HG03571 (cell line): ENCODE data around the gene SH3TC1.

Source experiments
- ATAC-seq: cut with Tn5 transposase; IDR thresholded peaks from one replicate; pipeline ENCODE4 v1.9.1; 2021; ENCODE audit not compliant: unreplicated experiment

The SH3TC1 gene

GRCh38 chr4:8260656-8261111 is 61.6 kb downstream of the SH3TC1 start:
- ATAC-seq, result no peak

DNA sequence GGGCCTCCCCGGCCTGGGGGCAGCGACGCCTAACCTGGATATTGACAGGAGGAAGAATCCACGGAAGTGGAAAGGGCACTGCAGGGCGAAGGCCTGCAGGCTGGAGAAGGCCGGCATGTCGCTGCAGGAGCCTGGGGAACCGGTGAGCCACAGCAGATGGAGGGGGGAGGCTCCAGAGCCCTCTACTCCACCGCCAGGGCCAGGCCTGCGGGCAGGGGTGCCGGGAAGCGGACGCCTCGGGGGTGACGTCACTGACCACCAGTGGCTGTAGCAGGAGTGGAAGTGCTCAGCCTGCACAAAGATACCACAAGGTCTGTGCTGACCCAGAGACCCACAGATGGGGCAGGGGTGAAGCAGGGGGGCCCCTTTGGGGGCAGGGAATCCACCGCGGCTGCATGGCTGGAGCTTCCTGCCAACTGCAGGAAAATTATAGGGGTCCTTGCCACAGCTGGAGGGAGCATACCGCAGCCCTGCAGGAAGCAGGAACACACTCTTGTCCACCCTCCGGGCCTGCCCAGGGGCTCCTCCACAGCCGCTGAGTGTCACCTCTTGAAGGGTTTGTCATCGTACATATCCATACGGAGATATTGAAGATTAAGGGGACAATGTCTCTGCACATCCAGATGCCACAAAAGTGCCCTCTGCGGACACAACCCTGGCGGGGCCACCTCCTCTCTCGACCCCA is 62.9 kb downstream of the SH3TC1 start:
- ATAC-seq, result no peak

GRCh38 chr4:8262637-8263322 is 63.7 kb downstream of the SH3TC1 start:
- no peak for ATAC-seq

DNA sequence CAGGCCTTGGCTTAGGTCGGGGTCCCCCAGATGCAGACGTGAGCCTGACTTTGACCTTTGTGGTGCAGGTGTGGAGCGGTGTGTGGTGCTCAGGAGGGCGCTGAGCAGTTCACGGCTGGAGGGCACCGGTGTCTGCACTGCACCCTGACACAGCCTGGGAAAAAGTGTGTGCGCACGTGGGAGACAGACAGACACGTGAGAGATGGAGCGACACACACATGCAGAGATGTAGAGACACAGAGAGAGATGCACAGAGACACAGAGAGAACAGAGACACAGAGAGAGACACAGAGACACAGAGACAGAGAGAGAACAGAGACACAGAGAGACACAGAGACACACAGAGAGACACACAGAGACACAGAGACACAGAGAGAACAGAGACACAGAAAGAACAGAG is 64.3 kb downstream of the SH3TC1 start:
- ATAC-seq, result no peak

DNA sequence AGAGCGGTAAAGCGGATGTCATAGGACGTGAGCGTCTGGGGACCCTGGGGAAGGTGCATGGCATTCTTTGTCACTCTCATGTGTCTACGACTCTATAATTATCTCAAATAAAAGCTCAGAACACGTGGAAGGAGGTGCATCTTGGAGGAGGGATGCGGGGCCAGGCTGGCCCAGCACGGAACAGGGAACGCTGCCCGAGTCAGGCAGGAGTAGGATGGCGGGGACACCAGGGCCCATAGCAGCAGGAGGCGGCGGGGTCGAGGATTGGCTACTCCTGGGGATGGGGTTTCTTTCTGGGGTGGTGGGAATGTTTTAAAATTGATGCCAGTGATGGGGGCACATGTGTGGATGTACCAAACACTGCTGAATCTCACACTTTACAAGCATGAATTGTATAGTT is 65.0 kb downstream of the SH3TC1 start:
- ATAC-seq, result no peak

- no peak for ATAC-seq
Observed at GRCh38 chr4:8265171-8265929, 66.3 kb downstream of the SH3TC1 start.

DNA sequence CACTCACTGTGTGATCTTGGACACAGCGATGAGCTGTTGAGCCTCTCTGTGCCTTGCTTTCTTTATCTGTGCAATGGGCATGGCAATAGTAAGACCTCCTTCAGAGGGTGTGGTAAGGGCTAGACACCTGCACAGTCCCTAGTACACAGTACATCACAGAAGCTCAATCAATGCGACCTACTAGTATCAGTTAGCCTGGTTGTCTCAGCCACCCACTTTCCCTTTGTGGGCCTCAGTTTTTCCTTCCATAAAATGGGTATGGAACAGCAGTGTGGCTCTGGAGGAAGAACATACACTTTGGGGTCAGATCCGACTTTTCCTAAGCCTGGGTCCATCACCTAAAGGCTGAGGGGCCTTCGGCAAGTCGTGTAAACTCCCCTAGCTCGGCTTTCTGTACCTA is 67.0 kb downstream of the SH3TC1 start:
- ATAC-seq, result no peak

DNA sequence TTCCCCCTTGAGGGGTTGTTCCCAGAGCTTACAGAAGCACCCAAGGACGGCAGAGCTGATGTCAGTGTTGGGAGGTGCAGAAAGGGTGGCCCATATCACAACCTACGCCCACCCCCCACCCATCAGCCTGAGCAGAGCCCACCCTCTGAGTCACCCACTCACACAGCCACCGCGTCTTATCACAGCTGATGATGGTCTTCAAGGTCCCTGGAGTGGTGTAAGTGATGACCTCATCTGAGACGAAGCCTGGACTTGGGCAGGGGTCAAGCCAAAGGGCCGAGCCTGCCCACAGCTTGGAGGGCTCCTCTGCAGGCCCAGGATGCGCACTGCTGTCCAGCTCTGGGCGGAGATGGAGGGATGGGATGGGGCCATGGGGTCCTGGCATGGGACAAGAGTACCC is 67.4 kb downstream of the SH3TC1 start:
- ATAC-seq, result no peak

DNA sequence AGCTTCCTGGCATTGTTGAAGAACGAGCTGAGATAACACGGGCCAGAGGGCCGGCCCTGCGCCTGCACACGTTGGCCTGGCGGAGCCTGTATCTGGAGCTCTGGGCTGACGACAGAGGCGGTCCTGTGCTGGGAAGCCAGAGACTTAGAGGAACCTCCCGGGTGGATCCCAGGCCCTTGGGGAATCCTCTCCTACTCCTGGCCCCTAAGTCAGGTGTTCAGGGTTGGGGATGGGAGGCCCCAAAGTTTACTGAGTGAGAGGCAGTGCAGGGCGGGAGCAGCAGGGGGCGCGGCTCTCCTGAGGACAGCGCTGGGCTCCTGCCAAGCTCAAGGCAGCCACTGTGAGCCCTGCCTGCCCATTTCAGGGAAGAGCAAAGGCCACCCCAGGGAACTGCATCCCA is 68.0 kb downstream of the SH3TC1 start:
- no peak for ATAC-seq

DNA sequence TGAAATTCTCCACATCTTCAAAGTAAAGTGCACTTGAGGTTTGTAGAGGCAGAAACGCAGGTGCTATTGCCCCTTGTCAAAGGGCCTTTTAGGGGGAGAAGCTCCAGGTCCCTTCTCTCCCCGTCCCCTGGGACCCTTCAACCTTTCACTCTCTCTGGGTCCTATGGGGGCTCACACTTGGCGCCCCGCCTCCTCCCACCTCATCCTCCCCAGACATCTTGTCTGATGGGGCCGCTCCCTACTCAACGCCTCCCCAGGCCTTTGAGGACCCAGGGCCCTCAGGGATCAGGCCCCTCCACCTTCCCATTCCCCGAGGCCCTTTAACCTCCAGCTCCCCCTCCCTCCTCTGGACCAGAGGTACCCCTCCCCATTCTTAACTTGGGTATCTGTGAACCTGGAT is 69.1 kb downstream of the SH3TC1 start:
- ATAC-seq, result no peak

DNA sequence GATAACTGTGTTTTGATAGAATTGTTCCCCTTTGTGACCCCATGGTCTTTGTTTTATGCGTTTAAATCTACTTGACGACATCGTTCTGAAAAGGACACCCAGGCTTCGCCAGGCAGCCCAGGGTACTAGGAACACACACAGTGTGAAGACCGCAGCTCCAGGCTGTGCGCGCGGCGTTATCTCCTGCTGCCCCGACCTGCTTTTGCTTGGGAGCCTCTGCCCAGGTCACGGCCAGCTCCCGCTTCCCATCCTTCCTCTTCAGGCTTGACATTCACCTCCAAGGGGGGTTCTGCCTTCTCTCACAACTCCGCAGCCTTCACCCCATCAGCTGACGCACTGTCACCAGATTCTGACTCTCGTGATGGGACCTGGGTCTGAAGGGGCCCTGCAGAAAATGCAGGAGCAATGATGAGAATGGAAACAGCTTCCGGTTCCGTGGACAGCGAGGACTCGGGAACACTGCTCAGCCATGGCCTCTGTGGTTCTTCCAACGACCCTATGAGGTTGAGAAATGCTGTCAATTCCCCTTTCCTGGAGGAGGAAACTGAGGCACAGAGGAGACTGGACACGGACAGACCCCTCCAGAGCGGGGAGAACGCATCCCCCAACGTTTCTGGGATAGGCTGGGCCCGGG is 69.9 kb downstream of the SH3TC1 start:
- no peak for ATAC-seq

GRCh38 chr4:8269535-8270417 is 70.7 kb downstream of the SH3TC1 start, which contains the start of gene HTRA3:
HTRA3 (plus strand) TSS chr4:8269754; CDS start chr4:8269969, 215 bp downstream.
- ATAC-seq, result no peak

DNA sequence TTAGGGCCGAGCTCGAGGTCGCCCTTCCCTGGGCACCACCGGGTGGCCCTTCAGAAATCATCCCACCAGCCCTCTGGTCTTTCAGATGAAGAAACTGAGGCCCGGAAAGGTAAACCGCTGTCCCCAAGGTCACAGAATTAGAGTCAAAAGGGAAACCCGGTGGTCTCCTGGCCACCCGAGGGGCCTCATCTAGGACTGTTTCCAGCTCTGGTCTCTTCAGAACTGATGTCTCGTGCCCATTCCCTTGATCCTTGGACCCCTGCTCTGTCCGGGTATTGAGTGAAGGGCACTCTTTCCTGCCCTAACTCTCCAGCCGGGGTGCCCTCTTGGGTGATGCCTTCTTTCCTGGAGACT is 71.3 kb downstream of the SH3TC1 start:
- no peak for ATAC-seq

- ATAC-seq, result no peak
Observed at GRCh38 chr4:8270912-8271815, 72.1 kb downstream of the SH3TC1 start.

GRCh38 chr4:8271821-8272220 is 72.7 kb downstream of the SH3TC1 start:
- ATAC-seq, result no peak

GRCh38 chr4:8272472-8273428 is 73.7 kb downstream of the SH3TC1 start:
- ATAC-seq, result no peak

GRCh38 chr4:8273450-8273849 is 74.4 kb downstream of the SH3TC1 start:
- ATAC-seq, result no peak

GRCh38 chr4:8274066-8274652 is 75.1 kb downstream of the SH3TC1 start:
- no peak for ATAC-seq
